SK-N-SH treated with all-trans-retinoic acid at 6 μM for 48 hours (cell line): ENCODE measurements around the gene PER2.

Source experiments
- ARNTL ChIP-seq: fragments of 450-650 bp; formaldehyde crosslinking; IDR thresholded peaks from 2 replicates; pipeline ENCODE4 v1.5.0; 2020; ENCODE audit warnings: low read depth, mild to moderate bottlenecking, moderate library complexity, borderline replicate concordance
- CSDC2 ChIP-seq: fragments of 250-450 bp; sonication (Bioruptor Pico); IDR thresholded peaks from 2 replicates; pipeline ENCODE4 v1.5.0; 2020; ENCODE audit warnings: mild to moderate bottlenecking, moderate library complexity
- GLIS3 ChIP-seq: fragments of 250-450 bp; sonication (Bioruptor Pico); IDR thresholded peaks from 2 replicates; pipeline ENCODE4 v1.5.0; 2020; ENCODE audit warnings: mild to moderate bottlenecking, moderate library complexity
- RARB ChIP-seq: fragments of 250-450 bp; sonication (Bioruptor Pico); IDR thresholded peaks from 2 replicates; pipeline ENCODE4 v1.8.0; 2021; ENCODE audit warnings: mild to moderate bottlenecking, moderate library complexity
- SNAI2 ChIP-seq: fragments of 250-450 bp; sonication (Bioruptor Pico); IDR thresholded peaks from 2 replicates; pipeline ENCODE4 v1.5.0; 2020; ENCODE audit warnings: mild to moderate bottlenecking, moderate library complexity
- ZC3H10 ChIP-seq: fragments of 250-450 bp; sonication (Bioruptor Pico); IDR thresholded peaks from 2 replicates; pipeline ENCODE4 v1.5.1; 2021; ENCODE audit warnings: mild to moderate bottlenecking, moderate library complexity
- ZFP3 ChIP-seq: fragments of 250-450 bp; sonication (Bioruptor Pico); IDR thresholded peaks from 2 replicates; pipeline ENCODE4 v1.5.0; 2020; ENCODE audit warnings: mild to moderate bottlenecking, moderate library complexity
- ZNF565 ChIP-seq: fragments of 450-650 bp; formaldehyde crosslinking; conservative IDR thresholded peaks from 2 replicates; pipeline ENCODE4 v1.5.0; 2020; ENCODE audit warnings: low read depth, mild to moderate bottlenecking, moderate library complexity
- ZNF8 ChIP-seq: fragments of 450-650 bp; formaldehyde crosslinking; IDR thresholded peaks from 2 replicates; pipeline ENCODE4 v1.5.0; 2020; ENCODE audit warnings: mild to moderate bottlenecking, moderate library complexity
- TF ChIP-seq, protein P1 (sequence below): fragments of 250-450 bp; sonication (Bioruptor Pico); IDR thresholded peaks from 2 replicates; pipeline ENCODE4 v1.5.1; 2020; ENCODE audit warnings: low read depth, mild to moderate bottlenecking, moderate library complexity
- TF ChIP-seq, protein P2 (sequence below): fragments of 250-450 bp; sonication (Bioruptor Pico); IDR thresholded peaks from 2 replicates; pipeline ENCODE4 v1.8.0; 2020; ENCODE audit warnings: mild to moderate bottlenecking, moderate library complexity, borderline replicate concordance

DNA sequence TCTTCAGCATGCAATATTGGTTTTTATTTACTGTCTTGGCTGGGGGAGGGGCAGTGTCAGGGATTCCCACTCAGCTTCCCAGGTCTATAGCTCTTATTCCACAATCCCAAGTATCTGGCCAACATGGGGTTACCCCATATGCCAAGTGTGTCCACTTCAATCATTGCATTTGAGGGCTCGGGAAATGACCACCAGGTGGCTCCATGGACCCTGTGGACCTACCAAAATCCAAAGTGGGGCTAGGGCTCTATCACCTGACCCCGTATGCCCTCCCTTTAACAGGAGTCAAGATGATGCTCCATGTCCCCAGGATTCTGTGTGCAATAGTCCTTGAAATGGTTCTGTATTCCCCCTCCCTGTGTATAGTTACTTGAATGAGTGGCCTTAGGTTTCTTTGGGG lies 19.8 kb upstream of the PER2 start:
- TF ChIP-seq CSDC2 (no peak), RARB (CRISPR knock-in tag) (no peak), ZFP3 (no peak), ARNTL (CRISPR knock-in tag) (no peak), SNAI2 (CRISPR knock-in tag) (no peak), ZNF8 (CRISPR knock-in tag) (no peak), ZNF565 (CRISPR knock-in tag) (no peak), ZC3H10 (CRISPR knock-in tag) (no peak), GLIS3 (CRISPR knock-in tag) (no peak)
- TF ChIP-seq, protein P1, sequence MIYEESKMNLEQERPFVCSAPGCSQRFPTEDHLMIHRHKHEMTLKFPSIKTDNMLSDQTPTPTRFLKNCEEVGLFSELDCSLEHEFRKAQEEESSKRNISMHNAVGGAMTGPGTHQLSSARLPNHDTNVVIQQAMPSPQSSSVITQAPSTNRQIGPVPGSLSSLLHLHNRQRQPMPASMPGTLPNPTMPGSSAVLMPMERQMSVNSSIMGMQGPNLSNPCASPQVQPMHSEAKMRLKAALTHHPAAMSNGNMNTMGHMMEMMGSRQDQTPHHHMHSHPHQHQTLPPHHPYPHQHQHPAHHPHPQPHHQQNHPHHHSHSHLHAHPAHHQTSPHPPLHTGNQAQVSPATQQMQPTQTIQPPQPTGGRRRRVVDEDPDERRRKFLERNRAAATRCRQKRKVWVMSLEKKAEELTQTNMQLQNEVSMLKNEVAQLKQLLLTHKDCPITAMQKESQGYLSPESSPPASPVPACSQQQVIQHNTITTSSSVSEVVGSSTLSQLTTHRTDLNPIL (CRISPR knock-in tag), result no peak
- TF ChIP-seq, protein P2, sequence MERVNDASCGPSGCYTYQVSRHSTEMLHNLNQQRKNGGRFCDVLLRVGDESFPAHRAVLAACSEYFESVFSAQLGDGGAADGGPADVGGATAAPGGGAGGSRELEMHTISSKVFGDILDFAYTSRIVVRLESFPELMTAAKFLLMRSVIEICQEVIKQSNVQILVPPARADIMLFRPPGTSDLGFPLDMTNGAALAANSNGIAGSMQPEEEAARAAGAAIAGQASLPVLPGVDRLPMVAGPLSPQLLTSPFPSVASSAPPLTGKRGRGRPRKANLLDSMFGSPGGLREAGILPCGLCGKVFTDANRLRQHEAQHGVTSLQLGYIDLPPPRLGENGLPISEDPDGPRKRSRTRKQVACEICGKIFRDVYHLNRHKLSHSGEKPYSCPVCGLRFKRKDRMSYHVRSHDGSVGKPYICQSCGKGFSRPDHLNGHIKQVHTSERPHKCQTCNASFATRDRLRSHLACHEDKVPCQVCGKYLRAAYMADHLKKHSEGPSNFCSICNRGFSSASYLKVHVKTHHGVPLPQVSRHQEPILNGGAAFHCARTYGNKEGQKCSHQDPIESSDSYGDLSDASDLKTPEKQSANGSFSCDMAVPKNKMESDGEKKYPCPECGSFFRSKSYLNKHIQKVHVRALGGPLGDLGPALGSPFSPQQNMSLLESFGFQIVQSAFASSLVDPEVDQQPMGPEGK, result no peak
